B cell (primary cell): ENCODE measurements around the gene ENTPD1. TPM values are rescaled to one million over a fixed set of nuclear protein-coding genes. Genes with fewer than 3 reads are reported as not detected.
A peak's percentile ranks its signal among the peaks of the same experiment; 100 is the strongest.

Experiments used
- ATAC-seq: fragments of 200-7000 bp; cut with Tn5 transposase; one replicate; pipeline ENCODE4 v1.10.0; 2021; ENCODE audit warnings: low read depth, mild to moderate bottlenecking, moderate number of reproducible peaks, moderate library complexity
- CTCF ChIA-PET: fragments of 350-600 bp; sonication (Branson Sonifier 250); formaldehyde crosslinking; loops from one replicate; lab custom pipeline; 2021; ENCODE audit warnings: antibody characterized with exemption, inconsistent platforms; lab: Charles Lee
- POLR2A ChIA-PET: fragments of 350-600 bp; sonication (Branson Sonifier 250); formaldehyde crosslinking; loops from one replicate; lab custom pipeline; 2021; ENCODE audit warnings: antibody characterized with exemption; lab: Charles Lee
- DNase-seq: peaks from one replicate; pipeline ENCODE4 v3.0.0; 2013
- H2AFZ ChIP-seq: 2 replicates; pipeline ENCODE4 v1.6.1; 2012; ENCODE audit warnings: mild to moderate bottlenecking, low read depth, low read length; ENCODE audit not compliant: insufficient read depth, poor library complexity, severe bottlenecking
- H3K27ac ChIP-seq, 2 donors: 1 replicate in 1 of 2; 2 replicates in 1 of 2; pipeline ENCODE4 v1.5.1; 2012 to 2013; ENCODE audit warnings: low read length in 2 of 2, mild to moderate bottlenecking in 2 of 2, moderate library complexity in 1 of 2
- H3K27me3 ChIP-seq, 4 experiments: fragments of 200-600 bp in 1 of 4; sonication (generic) in 1 of 4; replicated peaks in 1 of 4; 1 replicate in 2 of 4; 2 replicates in 2 of 4; pipeline versions ENCODE4 v1.6.1 to v1.7.0; 2013 to 2016; ENCODE audit warnings: low read length in 3 of 4, mild to moderate bottlenecking in 2 of 4, mixed read lengths in 1 of 4, moderate library complexity in 1 of 4; ENCODE audit not compliant: insufficient read depth in 4 of 4, control insufficient read depth in 3 of 4; ENCODE audit errors: control extremely low read depth in 1 of 4
- H3K36me3 ChIP-seq, 2 experiments: replicated peaks in 1 of 2; 1 replicate in 1 of 2; 2 replicates in 1 of 2; pipeline versions ENCODE4 v1.6.1 to v1.7.1; 2013; ENCODE audit warnings: low read length in 1 of 2; ENCODE audit not compliant: insufficient read depth in 2 of 2, control insufficient read depth in 1 of 2; ENCODE audit errors: control extremely low read depth in 1 of 2, extremely low read depth in 1 of 2
- H3K4me1 ChIP-seq, 2 donors: fragments of 200-600 bp in 1 of 2; sonication (generic) in 1 of 2; 1 replicate in 1 of 2; 2 replicates in 1 of 2; pipeline versions ENCODE4 v1.5.1 to v1.6.1; 2013 to 2017; ENCODE audit warnings: low read length in 2 of 2; ENCODE audit not compliant: control insufficient read depth in 2 of 2, insufficient read depth in 2 of 2
- H3K4me2 ChIP-seq: replicated peaks from 2 replicates; pipeline ENCODE3; 2012; ENCODE audit warnings: mild to moderate bottlenecking, low read depth, low read length; ENCODE audit not compliant: poor library complexity, severe bottlenecking
- H3K4me3 ChIP-seq, 5 experiments: fragments of 200-600 bp in 1 of 5; sonication (generic) in 1 of 5; 1 replicate in 3 of 5; 2 replicates in 2 of 5; pipeline versions ENCODE4 v1.5.1 to v1.7.0; 2011 to 2016; ENCODE audit warnings: low read length in 4 of 5, mild to moderate bottlenecking in 4 of 5, low read depth in 2 of 5, control low read depth in 1 of 5, moderate library complexity in 1 of 5; ENCODE audit not compliant: insufficient read depth in 1 of 5; ENCODE audit errors: control extremely low read depth in 1 of 5, extremely low read depth in 1 of 5
- H3K79me2 ChIP-seq: fragments of 200-600 bp; sonication (generic); one replicate; pipeline ENCODE4 v1.6.0; 2016; ENCODE audit warnings: low read length; ENCODE audit not compliant: control insufficient read depth, insufficient read depth
- H3K9ac ChIP-seq: fragments of 200-600 bp; sonication (generic); 2 replicates; pipeline ENCODE4 v1.6.1; 2017; ENCODE audit warnings: mild to moderate bottlenecking, low read length, moderate library complexity
- H3K9me3 ChIP-seq, 3 donors: one replicate each; pipeline versions ENCODE4 v1.6.1 to v1.7.1; 2013; ENCODE audit warnings: low read length in 2 of 3; ENCODE audit not compliant: control insufficient read depth in 2 of 3, insufficient read depth in 1 of 3; ENCODE audit errors: control extremely low read depth in 1 of 3
- H4K20me1 ChIP-seq: 2 replicates; pipeline ENCODE4 v1.6.0; 2012; ENCODE audit warnings: mild to moderate bottlenecking, low read length; ENCODE audit not compliant: insufficient read depth, control insufficient read depth, poor library complexity, severe bottlenecking
- H3K27ac Mint-ChIP-seq: one replicate; pipeline ENCODE4 v1.8.0; 2021; ENCODE audit warnings: mixed read lengths
- H3K27me3 Mint-ChIP-seq: one replicate; pipeline ENCODE4 v1.8.0; 2021; ENCODE audit warnings: mixed read lengths
- H3K4me1 Mint-ChIP-seq: one replicate; pipeline ENCODE4 v1.8.0; 2021; ENCODE audit warnings: mixed read lengths
- H3K4me3 Mint-ChIP-seq: one replicate; pipeline ENCODE4 v1.8.0; 2021; ENCODE audit warnings: mixed read lengths
- H3K9me3 Mint-ChIP-seq: one replicate; pipeline ENCODE4 v1.8.0; 2022; ENCODE audit warnings: mixed read lengths; ENCODE audit not compliant: insufficient read depth
- CTCF ChIP-seq: fragments of 200-600 bp; IDR thresholded peaks from one replicate; pipeline ENCODE4 v1.8.0; 2022; ENCODE audit warnings: antibody characterized with exemption, mild to moderate bottlenecking
- EZH2 ChIP-seq: IDR thresholded peaks from 2 replicates; pipeline ENCODE4 v1.6.1; 2012; ENCODE audit warnings: borderline replicate concordance, low read depth, mild to moderate bottlenecking, moderate library complexity, low read length; ENCODE audit not compliant: insufficient read depth, poor library complexity, severe bottlenecking
- WGBS: methylation state at CpG from one replicate; pipeline ENCODE4 v1.1.5; 2013; ENCODE audit warnings: missing lambda C conversion rate; ENCODE audit not compliant: insufficient coverage; 5-methylcytosine and 5-hydroxymethylcytosine counted together
- intact Hi-C: fragments of 100-400 bp; cut with micrococcal nuclease; formaldehyde crosslinking; loops from one replicate; pipeline ENCODE4 v1.10.0; 2022
- polyA plus RNA-seq: library from polyadenylated mRNA; depleted of rRNA; stranded (reverse); fragments of >200 nt; gene quantifications from 2 replicates; pipeline ENCODE4 v1.2.3, GENCODE V29; 2012
- total RNA-seq, 2 donors: library from RNA; stranded (reverse); fragments of 120-200 nt in 1 of 2; gene quantifications; 1 replicate in 1 of 2; 2 replicates in 1 of 2; pipeline versions ENCODE4 v1.2.3 to v1.2.4, GENCODE V29; 2013 to 2022

The ENTPD1 gene
- total and polyA plus RNA-seq, 2 donors (not counting 1 experiment from before 2014, with no cell fraction given): 25.9 to 96.3 TPM

- Histone ChIP-seq H2AFZ (no peak overlapping the region), H3K4me3 (no peak overlapping the region), H3K27me3 (no peaks in the 10 kb centered on the region), H3K27ac (peak overlapping the region in 1 of 2 donors; percentile 83), H3K9me3 (no peaks in the 10 kb centered on the region), H3K36me3 (no peaks in the 10 kb centered on the region), H4K20me1 (no peaks in the 10 kb centered on the region), H3K9ac (no peak overlapping the region), H3K79me2 (peaks cover 87% of the 10 kb centered on the region), H3K4me2 (peak overlapping the region; percentile 6), H3K4me1 (peaks cover 75 to 78% of the 10 kb centered on the region in 2 donors)
- Mint-ChIP-seq H3K27ac (peak overlapping the region; percentile 91), H3K9me3 (no peaks in the 10 kb centered on the region), H3K4me3 (peak overlapping the region; percentile 55), H3K27me3 (no peaks in the 10 kb centered on the region), H3K4me1 (peaks cover 87% of the 10 kb centered on the region)
- 69% methylated on average over 2 of the region's 3 CpGs for WGBS
- no peak for ATAC-seq
- ChIA-PET POLR2A (interaction anchor here (0.6 kb wide), 1 partner anchor 33 kb away, joined by 5 read pairs; no protein-coding TSS in a partner anchor), CTCF (interaction anchor here (0.9 to 1.1 kb wide), 4 partner anchors 47 to 74 kb away, joined by 3 to 4 read pairs (median 4); no protein-coding TSS in a partner anchor)
- TF ChIP-seq EZH2 (no peak), CTCF (no peak)
- DNase-seq: no peak
- intact Hi-C loops: no loop called here
Measured at GRCh38 chr10:95790982-95791381, 35.0 kb downstream of the ENTPD1 start.

- Histone ChIP-seq H3K27ac (peak overlapping the region; percentile 83 to 85), H3K79me2 (peaks cover 87% of the 10 kb centered on the region), H3K9me3 (no peaks in the 10 kb centered on the region), H3K4me3 (no peak overlapping the region), H3K36me3 (no peaks in the 10 kb centered on the region), H3K4me2 (peak overlapping the region; percentile 62), H4K20me1 (no peaks in the 10 kb centered on the region), H3K9ac (no peak overlapping the region), H3K27me3 (no peaks in the 10 kb centered on the region), H3K4me1 (peaks cover 75 to 78% of the 10 kb centered on the region in 2 donors), H2AFZ (no peak overlapping the region)
- TF ChIP-seq CTCF (no peak), EZH2 (no peak)
- H3K9me3 Mint-ChIP-seq: peaks cover under 1% of the 10 kb centered on the region
- H3K4me3 Mint-ChIP-seq: peak overlapping the region; percentile 59
- 57% methylated on average over 1 of the region's 2 CpGs for WGBS
- CTCF ChIA-PET: interaction anchor here (0.6 to 1.4 kb wide), 6 partner anchors 28 to 74 kb away, joined by 3 to 4 read pairs (median 4); no protein-coding TSS in a partner anchor
- DNase-seq: peak; percentile 44
- intact Hi-C loops: no loop called here
- ATAC-seq: no peak
- peaks cover 87% of the 10 kb centered on the region for H3K4me1 Mint-ChIP-seq
- no peaks in the 10 kb centered on the region for H3K27me3 Mint-ChIP-seq
- H3K27ac Mint-ChIP-seq: peak overlapping the region; percentile 91
- POLR2A ChIA-PET: interaction anchor here (0.6 kb wide), 1 partner anchor 33 kb away, joined by 5 read pairs; no protein-coding TSS in a partner anchor
Measured at GRCh38 chr10:95791425-95791979, 35.5 kb downstream of the ENTPD1 start.
